Stimulated activated naive CD8-positive, alpha-beta T cell treated with anti-CD3 and anti-CD28 coated beads, Interleukin-15, amount 100 ng/mL, for 72 hours (primary cell): ENCODE measurements around the gene SLC27A2.

Experiments
- ATAC-seq: fragments of 150-1000 bp; cut with Tn5 transposase; 2 replicates; pipeline ENCODE4 v1.10.0; 2021; ENCODE audit warnings: mild to moderate bottlenecking, moderate library complexity
- DNase-seq, 2 donors: peaks; one replicate each; pipeline ENCODE4 v3.0.0; 2021 to 2022
- H3K27ac Mint-ChIP-seq, 2 donors: one replicate each; pipeline ENCODE4 v1.8.0; 2022; ENCODE audit warnings: mild to moderate bottlenecking in 2 of 2, mixed read lengths in 2 of 2, moderate library complexity in 2 of 2
- H3K27me3 Mint-ChIP-seq: one replicate; pipeline ENCODE4 v1.8.0; 2022; ENCODE audit warnings: mixed read lengths
- H3K4me1 Mint-ChIP-seq: one replicate; pipeline ENCODE4 v1.8.0; 2022; ENCODE audit warnings: mild to moderate bottlenecking, mixed read lengths
- H3K4me3 Mint-ChIP-seq, 2 donors: one replicate each; pipeline ENCODE4 v1.8.0; 2022; ENCODE audit warnings: mild to moderate bottlenecking in 2 of 2, mixed read lengths in 2 of 2, moderate library complexity in 1 of 2
- H3K9me3 Mint-ChIP-seq, 2 donors: one replicate each; pipeline ENCODE4 v1.8.0; 2022; ENCODE audit warnings: mixed read lengths in 2 of 2

The SLC27A2 gene

DNA sequence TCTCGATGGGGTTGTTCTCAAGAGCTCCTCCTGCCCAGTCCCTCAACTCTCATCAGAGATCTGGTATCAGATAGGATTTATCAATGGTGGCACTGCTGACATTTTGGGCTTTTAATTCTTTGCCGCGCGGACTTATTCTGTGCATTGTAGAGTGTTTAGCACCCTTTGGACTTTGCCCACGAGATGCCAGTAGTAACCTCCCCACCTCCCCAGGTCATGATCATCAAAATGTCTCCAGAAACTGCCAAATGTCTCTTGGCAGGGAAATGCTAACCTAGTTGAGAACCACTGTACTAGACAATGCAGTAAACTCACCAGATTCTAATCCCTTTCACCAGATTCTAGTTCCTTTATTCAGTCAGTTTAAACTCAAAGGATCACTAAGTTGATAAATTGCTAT, 24.0 kb downstream of the SLC27A2 start:
- H3K27me3 Mint-ChIP-seq = no peaks in the 10 kb centered on the region
- no peak overlapping the region for H3K4me3 Mint-ChIP-seq
- ATAC-seq = no peak
- H3K27ac Mint-ChIP-seq = no peak overlapping the region
- H3K9me3 Mint-ChIP-seq = peaks cover 3 to 8% of the 10 kb centered on the region in 2 donors
- H3K4me1 Mint-ChIP-seq = no peaks in the 10 kb centered on the region
- DNase-seq = no peak

GRCh38 chr15:50209809-50210208, 27.8 kb downstream of the SLC27A2 start:
- Mint-ChIP-seq H3K4me1 (no peaks in the 10 kb centered on the region), H3K27me3 (peaks cover 23% of the 10 kb centered on the region), H3K27ac (no peak overlapping the region), H3K9me3 (peaks cover 24 to 31% of the 10 kb centered on the region in 2 donors), H3K4me3 (no peak overlapping the region)
- DNase-seq (no peak), ATAC-seq (no peak)

DNA sequence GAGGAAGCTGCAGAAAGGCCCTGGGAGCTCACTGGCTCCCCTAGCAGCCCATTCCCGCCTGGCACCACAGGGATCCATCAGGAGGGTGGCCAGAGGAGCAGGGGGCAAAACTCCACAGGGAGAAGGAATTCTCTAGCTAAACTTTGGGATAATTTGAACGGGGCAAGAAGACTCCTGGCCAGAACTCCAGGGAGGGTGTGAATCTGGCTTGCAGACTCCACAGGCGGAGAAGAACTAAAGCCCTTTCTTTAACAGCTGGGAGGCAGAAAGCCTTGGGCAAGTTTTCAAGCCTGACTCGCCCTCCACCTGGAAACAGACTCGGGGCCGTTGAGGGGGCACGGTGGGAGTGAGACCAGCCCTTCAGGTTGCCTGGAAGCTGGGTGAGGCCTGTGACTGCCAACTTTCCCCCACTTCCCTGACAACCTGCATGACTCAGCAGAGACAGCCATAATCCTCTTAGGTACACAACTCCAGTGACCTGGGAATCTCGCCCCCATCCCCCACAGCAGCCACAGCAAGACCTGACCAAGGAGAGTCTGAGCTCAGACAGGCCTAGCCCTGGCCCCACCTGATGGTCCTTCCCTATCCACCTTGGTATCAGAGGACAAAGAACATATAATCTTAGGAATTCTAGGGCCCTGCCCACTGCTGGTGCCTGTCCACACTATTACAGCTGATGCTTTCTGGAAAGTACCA, 28.6 kb downstream of the SLC27A2 start:
- no peaks in the 10 kb centered on the region for H3K4me1 Mint-ChIP-seq
- no peak for ATAC-seq
- H3K4me3 Mint-ChIP-seq = no peak overlapping the region
- peaks cover 30% of the 10 kb centered on the region for H3K27me3 Mint-ChIP-seq
- H3K9me3 Mint-ChIP-seq = peaks cover 24 to 39% of the 10 kb centered on the region in 2 donors
- H3K27ac Mint-ChIP-seq = no peak overlapping the region
- DNase-seq = no peak

- H3K4me1 Mint-ChIP-seq = peaks cover 29% of the 10 kb centered on the region
- DNase-seq (no peak), ATAC-seq (no peak)
- no peak overlapping the region for H3K4me3 Mint-ChIP-seq
- H3K27ac Mint-ChIP-seq = no peak overlapping the region
- peaks cover 0 to 19% of the 10 kb centered on the region in 2 donors for H3K9me3 Mint-ChIP-seq
- peaks cover 21% of the 10 kb centered on the region for H3K27me3 Mint-ChIP-seq
These were observed 36.3 kb downstream of the SLC27A2 start for GRCh38 chr15:50218291-50218690.

GRCh38 chr15:50218691-50219090, 36.7 kb downstream of the SLC27A2 start:
- peaks cover 29% of the 10 kb centered on the region for H3K4me1 Mint-ChIP-seq
- H3K9me3 Mint-ChIP-seq = peaks cover 0 to 19% of the 10 kb centered on the region in 2 donors
- ATAC-seq = no peak
- H3K4me3 Mint-ChIP-seq = no peak overlapping the region
- DNase-seq = no peak
- H3K27ac Mint-ChIP-seq = no peak overlapping the region
- H3K27me3 Mint-ChIP-seq = peaks cover 17% of the 10 kb centered on the region

DNA sequence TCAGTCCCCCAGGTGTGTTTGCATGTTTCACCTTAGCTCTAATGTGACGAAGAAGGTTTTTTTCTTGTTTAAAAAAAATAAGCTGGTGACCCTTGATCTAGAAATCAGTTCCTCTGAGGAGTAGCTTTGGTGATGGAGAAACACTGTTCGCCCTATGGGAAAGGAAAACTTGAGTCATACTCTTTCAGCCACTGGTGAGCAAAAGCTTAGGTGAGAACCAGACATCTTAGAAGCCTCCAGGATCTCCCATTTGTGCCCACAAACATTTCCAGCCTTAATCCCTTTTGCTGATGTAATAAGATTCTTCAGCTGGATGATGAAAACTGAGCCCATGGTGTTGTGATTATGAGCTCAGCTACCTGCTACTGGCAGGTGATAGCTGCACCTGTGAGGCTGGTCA, 37.8 kb downstream of the SLC27A2 start:
- DNase-seq = peak in 1 of 2 donors; percentile 12
- no peak overlapping the region for H3K4me3 Mint-ChIP-seq
- peaks cover 6% of the 10 kb centered on the region for H3K27me3 Mint-ChIP-seq
- H3K4me1 Mint-ChIP-seq = peaks cover 29% of the 10 kb centered on the region
- peaks cover 0 to 9% of the 10 kb centered on the region in 2 donors for H3K9me3 Mint-ChIP-seq
- H3K27ac Mint-ChIP-seq = peak overlapping the region in 1 of 2 donors; percentile 83
- peak; percentile 79 for ATAC-seq

GRCh38 chr15:50222181-50222580, 40.2 kb downstream of the SLC27A2 start:
- Mint-ChIP-seq H3K27me3 (no peaks in the 10 kb centered on the region), H3K9me3 (no peaks in the 10 kb centered on the region), H3K4me3 (no peak overlapping the region), H3K4me1 (peaks cover 29% of the 10 kb centered on the region), H3K27ac (peak overlapping the region in 1 of 2 donors; percentile 64)
- no peak for ATAC-seq
- DNase-seq = no peak

DNA sequence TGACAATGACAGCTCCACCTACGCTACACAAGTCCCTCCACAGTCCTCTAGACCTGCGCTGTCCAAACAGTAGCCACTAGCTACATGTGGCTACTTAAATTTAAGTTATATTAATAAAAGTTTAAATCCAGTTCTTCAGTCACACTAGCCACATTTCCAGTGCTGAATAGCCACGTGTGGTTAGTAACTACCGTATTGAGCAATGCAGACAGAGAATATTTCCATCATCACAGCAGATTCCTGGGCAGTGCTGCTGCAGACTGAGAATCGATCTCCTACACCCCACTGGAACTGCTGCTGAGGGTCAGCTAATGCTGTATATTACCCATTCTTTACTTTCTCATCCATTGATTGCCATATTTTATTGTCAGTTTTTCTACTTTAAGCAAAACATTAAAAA, 42.6 kb downstream of the SLC27A2 start:
- Mint-ChIP-seq H3K4me1 (peaks cover 7% of the 10 kb centered on the region), H3K4me3 (no peak overlapping the region), H3K27me3 (no peaks in the 10 kb centered on the region), H3K27ac (no peak overlapping the region), H3K9me3 (no peaks in the 10 kb centered on the region)
- ATAC-seq (no peak), DNase-seq (no peak)

DNA sequence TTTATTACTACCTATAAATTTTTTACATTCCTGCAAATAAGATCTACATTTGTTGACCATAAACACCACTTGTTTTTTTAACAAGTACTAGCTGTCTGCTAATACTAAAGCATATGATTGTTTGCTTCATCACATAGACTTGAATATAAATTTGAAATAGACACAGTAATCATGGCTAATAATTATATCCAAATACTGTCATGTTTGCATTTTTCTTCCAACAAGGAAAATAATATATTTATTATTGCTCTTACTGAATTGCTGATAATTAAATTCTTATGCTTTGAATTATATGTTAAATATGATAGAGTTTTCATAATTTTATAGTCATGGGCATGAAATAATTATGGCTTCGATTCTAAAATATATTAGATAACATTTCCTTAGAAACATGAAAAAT, 43.1 kb downstream of the SLC27A2 start:
- ATAC-seq = no peak
- Mint-ChIP-seq H3K27me3 (no peaks in the 10 kb centered on the region), H3K27ac (no peak overlapping the region), H3K4me3 (no peak overlapping the region), H3K9me3 (no peaks in the 10 kb centered on the region), H3K4me1 (peaks cover 2% of the 10 kb centered on the region)
- DNase-seq = no peak

DNA sequence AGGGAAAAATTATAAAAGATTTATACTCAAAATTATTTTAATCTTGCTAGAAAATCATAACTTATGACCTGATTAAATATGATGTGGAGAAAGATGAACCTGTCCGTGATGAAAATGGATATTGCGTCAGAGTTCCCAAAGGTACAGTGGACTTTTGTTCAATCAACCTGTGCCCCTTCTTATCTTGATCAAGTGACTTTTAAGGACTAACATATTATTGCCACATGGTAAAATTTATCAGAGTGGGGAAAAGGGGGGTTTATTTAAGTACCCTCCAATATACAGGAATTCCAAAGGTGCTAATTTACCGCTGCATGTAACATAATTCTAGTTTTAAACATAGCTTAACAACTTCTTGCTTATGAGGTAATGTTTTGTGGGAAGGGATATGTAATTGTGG, 43.9 kb downstream of the SLC27A2 start:
- DNase-seq (no peak), ATAC-seq (no peak)
- Mint-ChIP-seq H3K9me3 (no peaks in the 10 kb centered on the region), H3K27me3 (no peaks in the 10 kb centered on the region), H3K4me3 (no peak overlapping the region), H3K27ac (no peak overlapping the region), H3K4me1 (no peaks in the 10 kb centered on the region)

DNA sequence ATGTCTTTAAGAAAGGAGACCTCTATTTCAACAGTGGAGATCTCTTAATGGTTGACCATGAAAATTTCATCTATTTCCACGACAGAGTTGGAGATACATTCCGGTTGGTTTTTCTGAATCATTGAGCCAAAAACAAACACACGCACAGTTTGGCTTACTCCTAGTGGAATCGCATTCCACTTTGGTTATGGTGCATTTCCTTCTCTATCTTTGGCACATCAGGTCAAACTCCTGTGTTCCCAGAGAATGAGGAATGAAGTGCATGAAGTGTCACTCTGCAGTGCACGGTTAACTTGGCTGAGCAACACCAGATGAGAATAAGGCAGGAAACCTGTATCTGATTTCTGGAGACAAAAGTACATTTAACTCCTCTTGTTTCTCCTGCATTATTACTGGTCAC, 45.1 kb downstream of the SLC27A2 start:
- ATAC-seq (no peak), DNase-seq (no peak)
- Mint-ChIP-seq H3K9me3 (no peaks in the 10 kb centered on the region), H3K4me1 (no peaks in the 10 kb centered on the region), H3K27ac (no peak overlapping the region), H3K27me3 (no peaks in the 10 kb centered on the region), H3K4me3 (no peak overlapping the region)

GRCh38 chr15:50228866-50229265, 46.9 kb downstream of the SLC27A2 start:
- H3K4me3 Mint-ChIP-seq = no peak overlapping the region
- ATAC-seq = no peak
- H3K4me1 Mint-ChIP-seq = no peaks in the 10 kb centered on the region
- no peak for DNase-seq
- H3K27me3 Mint-ChIP-seq = no peaks in the 10 kb centered on the region
- no peak overlapping the region for H3K27ac Mint-ChIP-seq
- no peaks in the 10 kb centered on the region for H3K9me3 Mint-ChIP-seq

DNA sequence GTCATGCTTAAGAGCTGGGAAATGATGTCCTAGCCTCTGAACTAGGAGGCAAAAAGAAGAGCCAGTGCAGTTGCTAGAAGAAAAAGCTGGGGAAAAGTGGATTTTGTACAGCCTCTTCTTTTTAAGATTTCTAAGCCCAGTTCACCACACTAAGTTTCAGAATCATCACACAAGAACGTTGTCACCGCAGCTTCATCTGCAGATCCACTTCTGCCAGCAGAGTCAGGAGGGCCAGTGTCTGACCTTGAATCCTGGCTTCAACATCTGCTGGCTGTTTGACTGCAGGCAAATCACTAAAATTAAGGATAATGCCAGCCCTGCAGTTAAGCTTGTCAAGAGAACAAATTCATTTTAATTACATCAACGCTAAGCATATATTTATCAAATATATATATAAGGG, 47.3 kb downstream of the SLC27A2 start:
- H3K9me3 Mint-ChIP-seq = no peaks in the 10 kb centered on the region
- H3K4me3 Mint-ChIP-seq = no peak overlapping the region
- H3K27ac Mint-ChIP-seq = no peak overlapping the region
- H3K4me1 Mint-ChIP-seq = no peaks in the 10 kb centered on the region
- ATAC-seq = no peak
- no peak for DNase-seq
- no peaks in the 10 kb centered on the region for H3K27me3 Mint-ChIP-seq

- Mint-ChIP-seq H3K27ac (no peak overlapping the region), H3K4me1 (no peaks in the 10 kb centered on the region), H3K4me3 (no peak overlapping the region), H3K27me3 (no peaks in the 10 kb centered on the region), H3K9me3 (no peaks in the 10 kb centered on the region)
- ATAC-seq (no peak), DNase-seq (no peak)
These were observed 49.8 kb downstream of the SLC27A2 start for GRCh38 chr15:50231761-50232160.

DNA sequence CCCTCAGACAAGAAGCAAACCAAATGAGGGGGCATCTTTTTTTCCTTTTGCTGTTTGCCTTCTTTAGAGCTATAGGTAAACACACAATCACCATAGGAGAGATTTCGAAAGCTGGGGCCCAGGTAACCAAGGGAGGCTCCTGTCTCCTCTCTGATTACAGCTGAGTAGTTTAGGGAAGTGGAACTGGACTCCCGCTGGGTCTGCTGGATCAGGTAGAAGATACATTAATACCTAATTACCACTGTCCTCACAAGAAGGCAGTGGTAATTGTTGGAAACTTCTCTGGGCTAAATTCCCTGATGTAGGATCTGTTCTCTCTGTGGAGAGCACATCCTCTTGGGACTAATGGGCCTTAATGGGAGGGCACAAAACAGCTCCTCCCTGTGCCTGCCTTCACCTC, 50.8 kb downstream of the SLC27A2 start:
- H3K27ac Mint-ChIP-seq = no peak overlapping the region
- ATAC-seq (no peak), DNase-seq (no peak)
- no peaks in the 10 kb centered on the region for H3K27me3 Mint-ChIP-seq
- H3K4me3 Mint-ChIP-seq = no peak overlapping the region
- H3K9me3 Mint-ChIP-seq = no peaks in the 10 kb centered on the region
- H3K4me1 Mint-ChIP-seq = no peaks in the 10 kb centered on the region

GRCh38 chr15:50233192-50233736, 51.3 kb downstream of the SLC27A2 start:
- H3K4me1 Mint-ChIP-seq = no peaks in the 10 kb centered on the region

DNA sequence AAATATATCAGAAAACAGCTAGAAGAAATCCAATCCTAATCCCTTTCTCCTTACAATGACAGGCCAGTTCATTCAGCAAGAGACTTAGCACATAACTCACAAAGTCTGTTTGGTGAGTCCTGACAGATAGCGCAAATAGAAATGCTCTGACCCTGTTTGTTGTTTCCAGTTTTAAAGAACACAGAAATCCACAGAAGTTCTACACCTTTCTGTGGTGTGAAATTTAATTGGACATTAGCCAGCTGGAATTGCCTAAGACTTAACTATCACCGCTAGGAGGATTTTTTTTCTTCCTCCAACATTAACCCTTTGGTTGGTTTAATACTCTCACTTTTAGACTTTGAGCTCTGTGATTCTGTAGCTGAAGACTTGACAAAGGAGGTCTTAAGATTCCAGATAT, 52.8 kb downstream of the SLC27A2 start:
- no peaks in the 10 kb centered on the region for H3K4me1 Mint-ChIP-seq
- no peak overlapping the region for H3K27ac Mint-ChIP-seq
- DNase-seq = no peak
- H3K4me3 Mint-ChIP-seq = no peak overlapping the region
- H3K9me3 Mint-ChIP-seq = no peaks in the 10 kb centered on the region
- H3K27me3 Mint-ChIP-seq = no peaks in the 10 kb centered on the region
- no peak for ATAC-seq

More at GRCh38 chr15:50233192-50233736, 51.3 kb downstream of the SLC27A2 start:
- ATAC-seq (no peak), DNase-seq (no peak)
- H3K9me3 Mint-ChIP-seq = no peaks in the 10 kb centered on the region
- H3K4me3 Mint-ChIP-seq = no peak overlapping the region
- H3K27me3 Mint-ChIP-seq = no peaks in the 10 kb centered on the region
- no peak overlapping the region for H3K27ac Mint-ChIP-seq
